HG03520 (cell line): ENCODE results near the gene ADNP.
A peak's percentile ranks its signal among the peaks of the same experiment; 100 is the strongest.
"Not testable (repeated sequence)": the region's sequence is repeated elsewhere in the genome, so short reads cannot be mapped to it uniquely, and the experiment has no call there.

Experiments used
- ATAC-seq: cut with Tn5 transposase; IDR thresholded peaks from one replicate; pipeline ENCODE4 v1.9.1; 2021; ENCODE audit warnings: mild to moderate bottlenecking, moderate library complexity; ENCODE audit not compliant: unreplicated experiment

ADNP gene

DNA sequence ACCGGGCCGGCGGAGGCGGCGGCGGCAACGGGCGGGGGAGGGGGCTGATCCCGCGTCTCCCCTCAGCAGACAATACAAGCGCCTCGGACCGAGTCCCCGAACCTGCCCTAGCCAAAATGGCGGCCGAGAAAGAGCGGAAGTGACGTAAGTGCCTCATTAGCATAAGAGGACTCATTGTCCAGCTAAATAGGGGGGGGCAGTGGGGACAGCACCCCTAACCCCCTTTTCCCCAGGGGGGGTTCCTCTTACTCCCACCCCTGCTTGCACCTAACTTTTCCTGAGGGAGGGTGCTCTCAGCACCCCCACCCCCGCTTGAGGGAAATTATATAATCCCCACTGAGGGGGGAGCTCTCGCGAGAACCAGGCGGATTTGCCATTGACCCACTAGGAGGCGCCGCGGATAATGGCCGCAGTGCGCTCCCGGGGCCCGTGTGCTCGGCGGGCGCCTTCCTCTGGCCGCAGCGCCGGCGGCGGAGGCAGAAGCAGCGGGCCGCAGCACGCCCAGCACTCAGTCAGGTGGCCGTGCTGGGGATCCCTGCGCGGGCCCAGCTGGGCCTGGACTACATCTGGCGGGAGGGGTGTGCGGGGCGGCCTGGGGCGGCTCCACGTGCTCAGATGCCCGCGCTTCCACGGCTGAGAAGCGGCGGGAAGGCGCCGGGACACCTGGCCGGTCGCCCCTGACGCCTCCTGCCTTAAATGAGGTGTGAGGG, at the start of gene ADNP:
TSS of gene ADNP (minus strand) at position 132 of the 710 bp plus-strand sequence. CDS start 27,441 bp downstream, outside the sequence.
- ATAC-seq = peak; percentile 54

DNA sequence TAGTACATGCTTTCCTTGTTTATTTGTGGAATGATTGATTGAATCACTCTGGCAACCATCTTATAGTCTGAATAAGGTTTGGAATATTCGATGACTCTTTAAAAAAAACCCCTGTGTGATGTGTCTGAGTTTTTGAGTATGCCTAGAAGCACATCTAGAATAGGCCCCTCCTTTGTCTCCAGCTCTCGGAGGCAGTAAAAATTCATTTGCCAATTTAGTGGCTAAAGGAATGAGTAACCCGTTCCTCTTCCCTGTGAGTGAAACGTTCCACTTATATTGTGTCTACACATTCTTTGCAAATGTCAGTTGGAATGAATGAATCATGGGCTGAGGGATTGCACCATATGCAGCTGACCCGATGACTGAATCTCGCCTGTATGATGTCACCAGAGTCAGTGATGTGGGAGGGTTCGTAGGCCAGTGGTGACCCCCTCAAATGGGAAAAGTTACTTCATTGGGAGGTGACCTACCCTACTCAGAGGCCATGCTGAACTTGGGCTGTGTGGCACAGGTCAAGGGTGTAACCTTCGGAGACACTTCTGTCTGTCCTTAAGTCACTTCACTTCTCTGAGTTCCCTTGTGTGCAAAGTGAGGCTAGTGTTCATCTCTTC, 48.9 kb upstream of the ADNP start:
- no peak for ATAC-seq

DNA sequence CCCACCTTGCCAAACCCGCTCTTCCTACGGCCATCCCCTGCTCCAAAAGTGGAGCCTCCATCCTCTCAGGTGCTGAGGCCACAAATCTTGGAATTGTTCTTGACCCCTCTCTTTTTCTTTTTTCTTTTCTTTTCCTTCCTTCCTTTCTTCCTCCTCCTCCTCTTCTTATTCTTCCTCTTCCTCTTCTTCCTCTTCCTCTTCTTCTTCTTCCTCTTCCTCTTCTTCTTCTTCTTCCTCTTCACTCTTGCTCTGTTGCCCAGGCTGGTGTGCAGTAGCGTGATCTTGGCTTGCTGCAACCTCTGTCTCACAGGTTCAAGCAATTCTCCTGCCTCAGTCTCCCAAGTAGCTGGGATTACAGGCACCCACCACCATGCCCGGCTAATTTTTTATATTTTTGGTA, 47.3 kb upstream of the ADNP start:
- not testable (repeated sequence) for ATAC-seq

DNA sequence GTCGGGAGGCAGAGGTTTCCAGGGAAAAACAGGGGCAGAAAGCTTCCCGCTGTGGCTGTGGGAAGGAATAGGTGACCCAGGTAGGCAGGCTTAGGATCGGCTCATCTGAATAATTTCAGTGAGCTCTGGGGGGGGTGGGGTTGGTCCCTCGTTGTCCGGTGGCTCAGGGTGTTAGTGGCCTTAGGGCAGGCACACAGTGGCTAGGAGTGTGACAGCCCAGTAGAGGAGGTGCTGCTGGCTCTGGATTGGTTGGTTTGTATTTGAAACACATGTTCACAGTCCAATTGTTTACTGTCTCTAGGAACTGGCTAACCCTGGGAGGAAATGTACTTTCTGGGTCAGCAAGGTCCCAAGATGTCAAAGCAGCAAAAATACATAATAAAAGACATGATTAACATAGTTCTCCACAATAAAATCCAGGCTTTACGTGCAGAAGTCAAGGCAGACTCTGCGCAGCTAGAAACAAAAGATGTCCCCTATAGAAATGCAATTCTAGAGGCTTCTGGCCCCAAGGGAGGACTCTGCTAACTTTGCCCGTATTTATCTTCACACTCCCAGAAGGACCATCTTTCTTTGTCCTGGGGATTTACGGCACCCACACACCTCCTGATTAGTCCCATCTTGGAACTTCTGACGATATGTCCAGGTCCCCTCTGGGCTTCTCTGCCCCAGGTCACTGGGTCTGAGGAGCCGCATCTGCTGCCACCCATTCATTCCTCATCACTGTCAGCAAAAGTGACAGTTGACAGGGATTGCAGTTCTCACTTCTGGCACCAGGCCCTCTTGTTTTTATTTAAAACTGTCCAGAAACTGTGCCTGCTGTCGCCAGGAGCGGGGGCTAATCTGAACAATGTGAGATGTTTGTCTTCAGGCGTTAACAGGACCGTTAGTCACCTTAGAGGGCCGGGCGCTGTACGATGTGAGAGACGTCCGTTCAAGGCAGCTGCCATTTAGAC, 46.1 kb upstream of the ADNP start:
- no peak for ATAC-seq

DNA sequence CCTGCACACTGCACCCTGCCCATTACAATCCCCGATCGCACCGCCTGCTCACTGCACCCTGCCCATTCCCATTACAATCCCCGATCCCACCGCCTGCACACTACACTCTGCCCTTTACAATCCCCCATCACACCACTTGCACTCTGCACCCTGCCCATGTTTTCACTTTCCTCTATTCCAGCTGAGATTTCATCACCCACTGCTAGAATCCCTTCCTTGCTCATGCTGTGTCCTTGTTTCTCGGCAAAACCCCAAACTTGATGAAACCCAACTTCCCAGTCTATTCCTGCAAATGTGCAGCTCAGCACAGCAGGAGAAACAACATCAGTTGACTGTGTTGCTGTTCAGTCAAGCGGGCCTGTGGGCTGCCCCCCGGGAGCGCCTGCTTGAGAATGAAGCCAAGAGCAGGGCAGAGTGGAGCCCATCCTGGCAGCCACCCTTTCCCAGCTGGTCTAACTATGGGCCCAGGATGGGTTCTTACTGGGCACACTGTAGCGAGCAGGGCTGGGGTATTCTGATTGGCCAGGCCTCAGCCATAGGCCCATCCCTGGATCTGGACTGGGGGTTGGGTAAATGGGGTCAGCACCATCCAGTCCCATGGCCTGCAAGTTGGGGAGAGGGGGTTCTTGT, 44.6 kb upstream of the ADNP start:
- ATAC-seq = no peak

DNA sequence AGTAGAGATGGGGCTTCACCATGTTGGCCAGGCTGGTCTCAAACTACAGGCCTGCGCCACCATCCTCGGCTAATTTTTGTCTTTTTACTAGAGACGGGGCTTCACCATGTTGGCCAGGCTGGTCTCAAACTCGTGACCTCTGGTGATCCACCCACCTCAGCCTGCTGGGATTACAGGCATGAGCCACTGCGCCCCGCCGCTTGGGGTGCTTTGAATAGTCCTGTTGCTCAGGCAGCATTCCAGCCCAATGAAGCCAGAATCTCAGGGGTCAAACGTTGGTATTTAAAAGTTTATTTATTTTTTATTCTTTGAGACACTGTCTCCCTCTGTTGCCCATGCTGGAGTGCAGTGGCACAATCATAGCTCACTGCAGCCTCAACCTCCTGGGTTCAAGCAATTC, 38.7 kb upstream of the ADNP start:
- ATAC-seq = no peak

DNA sequence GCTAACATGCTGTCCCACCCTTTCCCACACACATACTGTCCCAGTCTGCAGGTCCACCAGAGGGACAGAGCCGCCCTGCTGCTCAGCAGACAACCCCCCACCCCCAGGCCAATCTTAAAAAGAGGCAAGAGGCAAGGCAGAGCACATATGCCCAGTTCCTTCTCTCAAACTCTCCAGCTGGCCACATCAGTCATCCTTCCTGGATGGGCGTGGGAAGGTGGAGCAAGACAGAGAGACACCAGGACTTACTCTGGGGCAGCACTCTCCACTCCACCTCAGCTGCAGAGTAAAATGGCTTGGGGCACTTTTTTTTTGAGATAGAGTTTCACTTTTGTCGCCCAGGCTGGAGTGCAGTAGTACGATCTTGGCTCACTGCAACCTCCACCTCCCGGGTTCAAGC, 38.2 kb upstream of the ADNP start:
- no peak for ATAC-seq

DNA sequence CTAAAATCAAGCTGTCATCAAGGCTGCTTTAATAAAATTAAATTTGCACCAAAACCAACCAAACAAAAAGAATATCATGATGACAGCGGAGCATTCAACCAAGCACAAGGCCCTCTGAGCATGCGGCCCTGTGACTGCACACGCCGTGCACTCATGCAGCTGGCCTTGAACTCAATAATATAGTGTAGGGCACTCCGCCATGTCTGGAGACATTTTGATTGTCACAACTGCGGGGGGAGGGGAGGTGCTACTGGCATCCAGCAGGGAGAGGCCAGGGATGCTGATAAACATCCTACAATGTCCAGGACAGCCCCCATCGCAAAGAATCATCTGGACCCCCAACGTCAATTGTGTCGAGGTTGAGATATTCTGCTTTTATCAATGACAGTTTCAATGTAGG, 37.1 kb upstream of the ADNP start:
- no peak for ATAC-seq

DNA sequence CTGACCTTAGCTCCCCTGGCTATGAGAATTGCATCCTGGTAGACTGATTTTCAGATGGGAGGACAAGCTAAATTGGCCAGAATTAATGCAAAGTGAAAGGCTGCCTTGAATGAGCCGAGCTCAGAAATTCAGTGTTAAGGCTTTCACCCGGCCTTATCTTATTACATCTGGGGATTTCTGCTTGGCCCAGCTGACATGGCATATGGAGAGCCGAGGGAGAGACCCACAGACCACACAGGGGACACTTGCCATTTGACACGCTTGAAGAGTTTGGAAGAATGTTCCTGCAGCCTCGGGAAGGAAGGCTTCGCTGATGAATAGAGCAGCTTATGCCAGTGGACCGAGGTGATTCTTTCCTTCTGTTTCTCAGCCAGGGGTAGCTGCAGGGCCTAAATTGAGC, 36.3 kb upstream of the ADNP start:
- no peak for ATAC-seq

DNA sequence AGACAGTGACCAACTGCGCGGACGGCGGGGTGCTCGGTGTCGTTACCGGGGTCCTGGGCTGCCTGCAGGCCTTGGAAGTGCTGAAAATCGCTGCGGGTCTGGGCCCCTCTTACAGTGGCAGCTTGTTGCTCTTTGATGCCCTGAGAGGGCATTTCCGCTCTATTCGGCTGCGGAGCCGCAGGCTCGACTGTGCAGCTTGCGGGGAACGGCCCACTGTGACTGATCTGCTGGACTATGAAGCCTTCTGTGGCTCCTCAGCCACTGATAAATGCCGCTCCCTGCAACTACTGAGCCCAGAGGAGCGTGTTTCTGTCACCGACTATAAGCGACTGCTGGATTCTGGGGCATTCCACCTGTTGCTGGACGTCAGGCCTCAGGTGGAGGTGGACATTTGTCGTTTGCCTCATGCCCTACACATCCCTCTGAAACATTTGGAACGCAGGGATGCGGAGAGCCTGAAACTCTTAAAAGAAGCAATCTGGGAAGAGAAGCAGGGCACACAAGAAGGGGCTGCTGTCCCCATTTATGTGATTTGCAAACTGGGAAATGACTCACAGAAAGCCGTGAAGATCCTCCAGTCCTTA, 28.4 kb upstream of the ADNP start:
- no peak for ATAC-seq

DNA sequence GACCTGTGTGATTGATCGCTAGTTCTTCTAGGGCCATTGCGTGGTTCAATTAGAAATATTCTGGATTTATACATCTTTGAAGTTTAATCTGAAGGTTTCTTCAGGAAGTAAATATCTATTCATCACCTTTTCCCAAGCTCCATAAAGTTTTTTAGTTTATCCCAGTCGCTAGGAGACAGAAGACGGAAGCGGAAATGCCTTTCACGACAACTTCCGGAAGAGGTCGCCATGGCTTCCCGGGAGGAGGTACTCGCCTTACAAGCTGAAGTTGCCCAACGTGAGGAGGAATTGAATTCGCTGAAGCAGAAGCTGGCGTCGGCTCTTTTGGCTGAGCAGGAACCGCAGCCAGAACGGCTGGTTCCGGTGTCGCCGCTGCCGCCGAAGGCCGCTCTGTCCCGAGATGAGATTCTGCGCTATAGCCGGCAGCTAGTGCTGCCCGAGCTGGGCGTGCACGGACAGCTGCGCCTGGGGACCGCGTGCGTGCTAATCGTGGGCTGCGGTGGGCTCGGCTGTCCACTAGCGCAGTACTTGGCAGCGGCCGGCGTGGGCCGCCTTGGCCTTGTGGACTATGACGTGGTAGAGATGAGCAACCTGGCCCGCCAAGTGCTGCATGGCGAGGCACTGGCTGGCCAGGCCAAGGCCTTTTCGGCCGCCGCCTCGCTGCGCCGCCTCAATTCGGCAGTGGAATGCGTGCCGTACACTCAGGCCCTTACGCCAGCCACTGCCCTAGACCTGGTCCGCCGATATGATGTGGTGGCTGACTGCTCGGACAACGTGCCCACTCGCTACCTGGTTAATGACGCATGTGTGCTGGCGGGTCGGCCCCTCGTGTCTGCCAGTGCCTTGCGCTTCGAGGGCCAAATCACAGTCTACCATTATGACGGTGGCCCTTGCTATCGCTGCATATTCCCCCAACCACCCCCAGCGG, 27.6 kb upstream of the ADNP start, which contains the start of gene MOCS3:
TSS of gene MOCS3 (plus strand) at position 204 of the 928 bp plus-strand sequence. CDS start at position 229, 25 bp downstream.
- peak; percentile 66 for ATAC-seq

DNA sequence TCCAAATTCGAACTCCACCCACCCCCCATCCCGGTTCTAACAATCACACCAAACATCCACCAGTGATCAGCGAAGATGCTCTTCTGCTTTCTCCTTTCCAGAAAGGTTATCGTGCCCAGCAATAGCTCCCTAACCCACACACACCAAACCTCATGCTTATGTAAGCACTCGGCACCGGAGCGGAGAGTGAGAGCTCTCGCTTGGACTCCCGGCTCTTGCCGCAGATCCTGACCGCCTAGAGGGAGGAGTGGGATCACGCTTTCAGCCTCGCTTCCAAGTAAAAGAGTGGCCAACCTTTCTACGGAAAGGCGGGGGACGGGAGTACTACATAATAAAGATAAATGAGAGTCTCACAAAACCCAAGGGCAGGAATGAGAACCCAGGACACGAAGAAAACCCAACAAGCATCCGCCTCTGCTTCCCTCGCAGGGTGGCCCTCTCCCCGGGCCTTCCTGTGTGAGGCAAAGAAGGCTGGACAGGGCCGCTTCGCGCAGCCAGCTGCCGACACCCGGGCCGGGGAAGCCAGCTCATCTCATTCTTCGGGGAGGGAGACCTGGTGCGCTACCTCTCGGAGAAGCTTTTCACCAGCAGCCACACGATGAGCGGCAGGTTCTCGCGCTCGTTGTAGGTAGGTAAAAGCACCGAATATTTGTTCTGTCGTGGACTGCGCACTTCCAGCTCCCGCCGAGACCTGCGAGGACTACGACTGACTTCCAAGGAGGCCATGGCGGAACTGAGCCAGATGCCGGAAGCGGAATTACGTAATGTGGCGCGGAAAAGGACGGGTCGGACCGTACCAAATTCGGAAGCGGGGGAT, 26.8 kb upstream of the ADNP start, which contains the start of gene DPM1:
TSS of gene DPM1 (minus strand) at position 735 of the 817 bp plus-strand sequence. CDS start at position 726, 9 bp downstream.
- peak; percentile 65 for ATAC-seq

DNA sequence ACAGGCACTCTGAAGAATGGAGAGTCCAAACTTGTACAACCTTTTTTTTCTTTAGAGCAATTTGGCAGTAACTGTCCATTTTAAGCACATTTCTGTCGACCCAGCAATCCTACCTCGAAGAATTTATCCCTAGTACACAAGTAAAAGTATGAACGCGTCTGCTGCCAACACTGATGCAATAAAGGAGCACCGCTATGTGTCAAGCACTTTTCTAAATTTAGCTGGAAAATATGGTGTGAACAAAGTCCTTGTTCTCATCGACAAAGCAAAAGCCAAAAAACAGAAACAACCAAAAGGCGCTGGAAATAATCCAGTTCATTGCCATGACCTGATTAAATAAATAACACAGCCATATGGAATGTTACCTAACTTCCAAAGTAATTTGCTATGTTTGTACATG, 26.0 kb upstream of the ADNP start:
- ATAC-seq = no peak

DNA sequence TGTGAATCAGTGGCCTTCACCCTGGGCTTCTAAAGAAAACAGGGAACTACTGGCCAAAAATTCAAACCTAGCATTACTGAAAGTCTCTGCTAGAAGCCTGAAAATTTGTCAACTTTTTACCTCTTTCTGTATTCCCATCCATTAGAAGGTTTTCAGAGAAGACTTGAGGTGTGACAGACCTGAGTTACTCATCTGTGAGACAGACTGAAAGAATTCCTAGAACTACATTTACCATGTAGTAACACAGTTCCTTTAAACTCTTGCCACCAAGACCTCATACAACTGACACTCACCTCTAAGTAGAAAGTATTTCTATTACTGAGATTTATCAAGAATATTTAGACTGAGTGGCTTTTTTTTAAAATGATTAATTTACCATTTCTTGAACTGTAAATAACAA, 22.6 kb upstream of the ADNP start:
- ATAC-seq = no peak

DNA sequence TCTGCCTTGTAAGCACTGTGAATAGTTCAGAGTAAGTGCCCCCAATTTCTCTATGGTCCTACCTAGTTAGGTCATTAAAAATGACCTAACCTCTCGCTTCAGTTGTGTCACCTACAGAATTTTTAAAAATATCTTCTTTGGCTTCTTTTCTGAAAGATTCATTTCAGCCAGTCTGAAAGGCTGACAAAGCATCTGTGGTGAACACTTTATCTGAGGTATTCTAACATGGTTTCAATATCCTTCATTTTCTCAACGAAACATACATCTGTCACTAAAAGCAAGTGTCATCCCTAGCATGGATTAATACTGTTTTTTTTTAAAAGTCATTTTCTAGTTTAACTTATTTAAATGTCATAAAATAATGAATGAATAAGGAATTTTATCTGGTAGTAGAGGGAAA, 22.0 kb upstream of the ADNP start:
- no peak for ATAC-seq

DNA sequence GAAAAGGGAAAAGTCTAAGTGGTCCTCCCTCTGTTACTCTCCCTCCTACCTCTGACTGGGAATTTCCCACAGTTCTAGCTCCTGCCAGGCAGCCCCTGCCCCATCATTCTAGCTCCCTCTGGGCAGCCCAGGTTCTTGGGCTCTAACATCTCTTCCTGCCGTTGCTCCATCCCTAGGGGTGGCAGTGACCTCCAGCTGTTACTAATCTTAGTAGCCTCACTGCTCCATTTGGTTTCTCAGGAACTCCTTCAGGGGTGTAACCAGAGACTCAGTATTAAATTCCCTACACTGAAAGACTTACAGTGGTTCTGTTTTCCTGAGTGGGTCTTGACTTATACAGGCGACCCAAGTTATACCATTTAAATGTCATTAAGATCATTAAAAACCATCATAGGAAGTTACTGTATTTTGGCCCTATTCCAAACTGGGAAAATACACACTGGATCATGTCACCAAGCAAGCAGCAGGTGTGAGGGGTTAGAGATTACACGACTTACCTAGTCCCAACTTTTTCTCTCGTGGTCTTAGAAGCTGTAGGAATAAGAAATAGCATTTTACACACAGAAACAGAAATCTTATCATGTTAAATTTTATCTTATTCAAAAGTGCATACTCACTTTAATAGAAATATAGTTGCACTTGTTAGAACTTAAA, 17.0 kb upstream of the ADNP start:
- no peak for ATAC-seq

DNA sequence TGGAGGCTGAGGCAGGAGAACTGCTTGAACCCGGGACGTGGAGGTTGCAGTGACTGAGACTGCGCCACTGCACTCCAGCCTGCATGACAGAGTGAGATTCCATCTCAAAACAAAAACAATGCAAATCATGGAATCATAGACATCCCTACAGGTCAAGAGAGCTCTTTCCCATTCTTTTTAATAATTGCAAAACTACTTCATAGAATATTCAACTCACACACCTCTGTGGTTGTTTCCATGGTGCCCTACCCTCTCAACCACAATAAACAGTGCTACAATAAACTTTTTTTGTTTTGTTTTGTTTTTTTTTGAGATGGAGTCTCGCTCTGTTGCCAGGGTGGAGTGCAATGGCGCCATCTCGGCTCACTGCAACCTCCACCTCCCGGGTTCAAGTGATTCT, 11.8 kb upstream of the ADNP start:
- ATAC-seq = no peak

DNA sequence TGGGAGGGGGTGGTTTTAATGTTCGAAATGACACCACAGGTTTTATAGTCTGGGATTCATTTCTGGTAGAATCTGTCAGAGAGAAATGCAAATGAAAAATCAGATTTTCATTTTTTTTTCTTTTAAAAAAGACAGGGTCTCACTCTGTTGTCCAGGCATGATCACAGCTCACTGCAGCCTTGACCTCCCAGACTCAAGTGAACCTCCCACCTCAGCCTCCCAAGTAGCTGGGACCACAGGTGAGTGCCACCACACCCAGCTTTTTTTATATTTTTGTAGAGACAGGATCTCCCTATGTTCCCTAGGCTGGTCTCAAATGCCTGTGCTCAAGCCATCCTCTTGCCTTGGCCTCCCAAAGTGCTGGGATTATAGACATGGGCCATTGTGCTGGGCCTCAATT, 2.4 kb upstream of the ADNP start:
- no peak for ATAC-seq
